ENCODE results near the gene NYNRIN.

GRCh38 chr14:24441485-24441884 is 42.7 kb downstream of the NYNRIN start:
- TF ChIP-seq CTCF (IDR thresholded peaks at IDR 0.05) (no peak), POLR2A (IDR thresholded peaks at IDR 0.05; ENCODE audit: low read depth) (no peak), POLR2AphosphoS5 (IDR thresholded peaks at IDR 0.05) (no peak), EP300 (IDR thresholded peaks at IDR 0.05) (no peak)

Measured in esophagus muscularis mucosa (tissue), 4 donors.